ENCODE data around the gene DNTT.
A peak's percentile ranks its signal among the peaks of the same experiment; 100 is the strongest.

DNTT gene

DNA sequence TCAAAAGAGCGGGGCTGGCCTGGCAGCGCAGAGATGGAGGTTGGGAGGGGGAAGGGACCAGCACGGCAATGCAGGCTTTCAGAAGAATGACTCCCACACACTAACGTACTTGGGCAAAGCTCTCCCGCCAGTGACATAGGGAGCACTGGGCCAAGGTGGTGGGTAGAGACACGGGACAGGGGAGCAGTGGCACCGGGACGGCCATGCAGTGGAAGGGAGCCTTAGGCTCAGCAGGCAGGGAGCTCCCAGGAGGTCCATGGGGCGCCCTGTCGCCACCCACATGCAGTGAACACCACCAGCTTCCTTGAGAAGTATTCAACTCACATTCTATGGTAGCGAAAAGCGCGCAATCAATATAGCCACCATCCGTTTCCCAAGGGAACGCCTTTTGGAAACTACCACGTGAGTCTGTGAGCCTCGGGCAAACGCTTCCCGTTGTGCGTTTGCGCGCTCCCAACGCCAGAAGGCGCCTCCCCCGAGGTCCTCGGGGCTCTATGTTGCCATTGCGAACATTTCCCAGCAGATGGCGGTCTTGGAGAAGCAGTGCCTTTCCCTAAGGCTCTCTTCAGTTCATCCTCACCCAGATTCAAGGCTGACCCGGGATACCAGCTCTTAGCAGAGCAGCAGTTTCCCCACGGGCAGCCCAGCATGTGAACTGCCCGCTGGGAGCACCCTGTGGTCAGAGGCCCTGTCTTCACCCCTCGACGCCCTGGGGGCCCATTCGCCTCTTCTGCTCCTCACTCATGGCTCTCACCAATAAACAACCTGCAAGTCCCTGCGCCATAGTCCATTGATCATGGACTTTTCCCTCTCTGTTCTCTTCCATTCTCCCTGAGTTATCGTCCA, 71.0 kb downstream of the DNTT start (continued):
- TF ChIP-seq, protein P1, sequence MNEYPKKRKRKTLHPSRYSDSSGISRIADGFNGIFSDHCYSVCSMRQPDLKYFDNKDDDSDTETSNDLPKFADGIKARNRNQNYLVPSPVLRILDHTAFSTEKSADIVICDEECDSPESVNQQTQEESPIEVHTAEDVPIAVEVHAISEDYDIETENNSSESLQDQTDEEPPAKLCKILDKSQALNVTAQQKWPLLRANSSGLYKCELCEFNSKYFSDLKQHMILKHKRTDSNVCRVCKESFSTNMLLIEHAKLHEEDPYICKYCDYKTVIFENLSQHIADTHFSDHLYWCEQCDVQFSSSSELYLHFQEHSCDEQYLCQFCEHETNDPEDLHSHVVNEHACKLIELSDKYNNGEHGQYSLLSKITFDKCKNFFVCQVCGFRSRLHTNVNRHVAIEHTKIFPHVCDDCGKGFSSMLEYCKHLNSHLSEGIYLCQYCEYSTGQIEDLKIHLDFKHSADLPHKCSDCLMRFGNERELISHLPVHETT (tag by site-specific recombination; IDR thresholded peaks at IDR 0.05): 0 out of 2 replicates have a peak, but pooled peaks have one; percentile 28
- TF ChIP-seq ZNF610 (tag by site-specific recombination; IDR thresholded peaks at IDR 0.05; ENCODE audit: borderline replicate concordance) (no peak), ZFHX2 (tag by site-specific recombination; conservative IDR thresholded peaks at IDR 0.05) (peak; percentile 15; the same call in 1 of the 2 replicates), ZNF623 (tag by site-specific recombination; IDR thresholded peaks at IDR 0.05) (no peak), ZNF791 (tag by site-specific recombination; IDR thresholded peaks at IDR 0.05) (no peak), ZNF175 (tag by site-specific recombination; IDR thresholded peaks at IDR 0.05) (no peak), ZNF514 (tag by site-specific recombination; IDR thresholded peaks at IDR 0.05) (no peak), ZNF221 (tag by site-specific recombination; IDR thresholded peaks at IDR 0.05; ENCODE audit: borderline replicate concordance) (no peak), ZNF335 (tag by site-specific recombination; conservative IDR thresholded peaks at IDR 0.05) (peak; percentile 83), ZNF488 (tag by site-specific recombination; IDR thresholded peaks at IDR 0.05) (no peak), TCF7L2 (IDR thresholded peaks at IDR 0.05; ENCODE audit: borderline replicate concordance, low read depth, low read length) (no peak), KLF1 (tag by site-specific recombination; IDR thresholded peaks at IDR 0.05) (no peak), GLI2 (tag by site-specific recombination; IDR thresholded peaks at IDR 0.05; ENCODE audit: borderline replicate concordance, low read depth) (no peak), ZNF2 (tag by site-specific recombination; IDR thresholded peaks at IDR 0.05) (0 out of 2 replicates have a peak, but pooled peaks have one; percentile 36), ZNF19 (tag by site-specific recombination; IDR thresholded peaks at IDR 0.05; ENCODE audit: low read depth) (no peak), ELK4 (IDR thresholded peaks at IDR 0.05; ENCODE audit: borderline replicate concordance, low read depth, low read length) (no peak), MZF1 (tag by site-specific recombination; IDR thresholded peaks at IDR 0.05; ENCODE audit: borderline replicate concordance) (no peak), ZNF114 (tag by site-specific recombination; IDR thresholded peaks at IDR 0.05) (no peak)
- TF ChIP-seq, protein P2, sequence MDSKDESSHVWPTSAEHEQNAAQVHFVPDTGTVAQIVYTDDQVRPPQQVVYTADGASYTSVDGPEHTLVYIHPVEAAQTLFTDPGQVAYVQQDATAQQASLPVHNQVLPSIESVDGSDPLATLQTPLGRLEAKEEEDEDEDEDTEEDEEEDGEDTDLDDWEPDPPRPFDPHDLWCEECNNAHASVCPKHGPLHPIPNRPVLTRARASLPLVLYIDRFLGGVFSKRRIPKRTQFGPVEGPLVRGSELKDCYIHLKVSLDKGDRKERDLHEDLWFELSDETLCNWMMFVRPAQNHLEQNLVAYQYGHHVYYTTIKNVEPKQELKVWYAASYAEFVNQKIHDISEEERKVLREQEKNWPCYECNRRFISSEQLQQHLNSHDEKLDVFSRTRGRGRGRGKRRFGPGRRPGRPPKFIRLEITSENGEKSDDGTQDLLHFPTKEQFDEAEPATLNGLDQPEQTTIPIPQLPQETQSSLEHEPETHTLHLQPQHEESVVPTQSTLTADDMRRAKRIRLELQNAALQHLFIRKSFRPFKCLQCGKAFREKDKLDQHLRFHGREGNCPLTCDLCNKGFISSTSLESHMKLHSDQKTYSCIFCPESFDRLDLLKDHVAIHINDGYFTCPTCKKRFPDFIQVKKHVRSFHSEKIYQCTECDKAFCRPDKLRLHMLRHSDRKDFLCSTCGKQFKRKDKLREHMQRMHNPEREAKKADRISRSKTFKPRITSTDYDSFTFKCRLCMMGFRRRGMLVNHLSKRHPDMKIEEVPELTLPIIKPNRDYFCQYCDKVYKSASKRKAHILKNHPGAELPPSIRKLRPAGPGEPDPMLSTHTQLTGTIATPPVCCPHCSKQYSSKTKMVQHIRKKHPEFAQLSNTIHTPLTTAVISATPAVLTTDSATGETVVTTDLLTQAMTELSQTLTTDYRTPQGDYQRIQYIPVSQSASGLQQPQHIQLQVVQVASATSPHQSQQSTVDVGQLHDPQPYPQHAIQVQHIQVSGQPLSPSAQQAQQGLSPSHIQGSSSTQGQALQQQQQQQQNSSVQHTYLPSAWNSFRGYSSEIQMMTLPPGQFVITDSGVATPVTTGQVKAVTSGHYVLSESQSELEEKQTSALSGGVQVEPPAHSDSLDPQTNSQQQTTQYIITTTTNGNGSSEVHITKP (tag by site-specific recombination; IDR thresholded peaks at IDR 0.05): peak; percentile 81
- TF ChIP-seq, protein P3, sequence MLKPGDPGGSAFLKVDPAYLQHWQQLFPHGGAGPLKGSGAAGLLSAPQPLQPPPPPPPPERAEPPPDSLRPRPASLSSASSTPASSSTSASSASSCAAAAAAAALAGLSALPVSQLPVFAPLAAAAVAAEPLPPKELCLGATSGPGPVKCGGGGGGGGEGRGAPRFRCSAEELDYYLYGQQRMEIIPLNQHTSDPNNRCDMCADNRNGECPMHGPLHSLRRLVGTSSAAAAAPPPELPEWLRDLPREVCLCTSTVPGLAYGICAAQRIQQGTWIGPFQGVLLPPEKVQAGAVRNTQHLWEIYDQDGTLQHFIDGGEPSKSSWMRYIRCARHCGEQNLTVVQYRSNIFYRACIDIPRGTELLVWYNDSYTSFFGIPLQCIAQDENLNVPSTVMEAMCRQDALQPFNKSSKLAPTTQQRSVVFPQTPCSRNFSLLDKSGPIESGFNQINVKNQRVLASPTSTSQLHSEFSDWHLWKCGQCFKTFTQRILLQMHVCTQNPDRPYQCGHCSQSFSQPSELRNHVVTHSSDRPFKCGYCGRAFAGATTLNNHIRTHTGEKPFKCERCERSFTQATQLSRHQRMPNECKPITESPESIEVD (tag by site-specific recombination; IDR thresholded peaks at IDR 0.05): no peak
- TF ChIP-seq, protein P4, sequence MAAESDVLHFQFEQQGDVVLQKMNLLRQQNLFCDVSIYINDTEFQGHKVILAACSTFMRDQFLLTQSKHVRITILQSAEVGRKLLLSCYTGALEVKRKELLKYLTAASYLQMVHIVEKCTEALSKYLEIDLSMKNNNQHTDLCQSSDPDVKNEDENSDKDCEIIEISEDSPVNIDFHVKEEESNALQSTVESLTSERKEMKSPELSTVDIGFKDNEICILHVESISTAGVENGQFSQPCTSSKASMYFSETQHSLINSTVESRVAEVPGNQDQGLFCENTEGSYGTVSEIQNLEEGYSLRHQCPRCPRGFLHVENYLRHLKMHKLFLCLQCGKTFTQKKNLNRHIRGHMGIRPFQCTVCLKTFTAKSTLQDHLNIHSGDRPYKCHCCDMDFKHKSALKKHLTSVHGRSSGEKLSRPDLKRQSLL (tag by site-specific recombination; IDR thresholded peaks at IDR 0.05): peak; percentile 88
- TF ChIP-seq, protein P5, sequence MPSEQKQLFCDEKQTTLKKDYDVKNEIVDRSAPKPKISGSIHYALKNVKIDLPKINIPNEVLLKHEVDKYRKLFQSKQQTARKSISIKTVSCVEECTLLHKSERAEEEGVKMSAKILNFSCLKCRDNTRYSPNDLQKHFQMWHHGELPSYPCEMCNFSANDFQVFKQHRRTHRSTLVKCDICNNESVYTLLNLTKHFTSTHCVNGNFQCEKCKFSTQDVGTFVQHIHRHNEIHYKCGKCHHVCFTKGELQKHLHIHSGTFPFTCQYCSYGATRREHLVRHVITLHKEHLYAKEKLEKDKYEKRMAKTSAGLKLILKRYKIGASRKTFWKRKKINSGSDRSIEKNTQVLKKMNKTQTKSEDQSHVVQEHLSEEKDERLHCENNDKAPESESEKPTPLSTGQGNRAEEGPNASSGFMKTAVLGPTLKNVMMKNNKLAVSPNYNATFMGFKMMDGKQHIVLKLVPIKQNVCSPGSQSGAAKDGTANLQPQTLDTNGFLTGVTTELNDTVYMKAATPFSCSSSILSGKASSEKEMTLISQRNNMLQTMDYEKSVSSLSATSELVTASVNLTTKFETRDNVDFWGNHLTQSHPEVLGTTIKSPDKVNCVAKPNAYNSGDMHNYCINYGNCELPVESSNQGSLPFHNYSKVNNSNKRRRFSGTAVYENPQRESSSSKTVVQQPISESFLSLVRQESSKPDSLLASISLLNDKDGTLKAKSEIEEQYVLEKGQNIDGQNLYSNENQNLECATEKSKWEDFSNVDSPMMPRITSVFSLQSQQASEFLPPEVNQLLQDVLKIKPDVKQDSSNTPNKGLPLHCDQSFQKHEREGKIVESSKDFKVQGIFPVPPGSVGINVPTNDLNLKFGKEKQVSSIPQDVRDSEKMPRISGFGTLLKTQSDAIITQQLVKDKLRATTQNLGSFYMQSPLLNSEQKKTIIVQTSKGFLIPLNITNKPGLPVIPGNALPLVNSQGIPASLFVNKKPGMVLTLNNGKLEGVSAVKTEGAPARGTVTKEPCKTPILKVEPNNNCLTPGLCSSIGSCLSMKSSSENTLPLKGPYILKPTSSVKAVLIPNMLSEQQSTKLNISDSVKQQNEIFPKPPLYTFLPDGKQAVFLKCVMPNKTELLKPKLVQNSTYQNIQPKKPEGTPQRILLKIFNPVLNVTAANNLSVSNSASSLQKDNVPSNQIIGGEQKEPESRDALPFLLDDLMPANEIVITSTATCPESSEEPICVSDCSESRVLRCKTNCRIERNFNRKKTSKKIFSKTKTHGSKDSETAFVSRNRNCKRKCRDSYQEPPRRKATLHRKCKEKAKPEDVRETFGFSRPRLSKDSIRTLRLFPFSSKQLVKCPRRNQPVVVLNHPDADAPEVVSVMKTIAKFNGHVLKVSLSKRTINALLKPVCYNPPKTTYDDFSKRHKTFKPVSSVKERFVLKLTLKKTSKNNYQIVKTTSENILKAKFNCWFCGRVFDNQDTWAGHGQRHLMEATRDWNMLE (tag by site-specific recombination; conservative IDR thresholded peaks at IDR 0.05; ENCODE audit: low read depth): no peak

Measured in HEK293 (cell line).